ENCODE data around the gene KRTAP5-9. TPM values are rescaled to one million over a fixed set of nuclear protein-coding genes. Genes with fewer than 3 reads are reported as not detected.
"Not testable (repeated sequence)": the region's sequence is repeated elsewhere in the genome, so short reads cannot be mapped to it uniquely, and the experiment has no call there.

KRTAP5-9 gene
- polyA plus RNA-seq (2013, experiment 1 of 2; ENCODE audit: insufficient read length) = not detected
- not detected for polyA plus RNA-seq (2013, experiment 2 of 2; ENCODE audit: insufficient read length)

GRCh38 chr11:71548120-71548519 is at the start of gene KRTAP5-9:
Gene KRTAP5-9, plus strand, starts transcription at chr11:71548420. Its CDS starts 238 bp downstream, at chr11:71548658.
- no peak for DNase-seq

- no peak for DNase-seq
Observed at GRCh38 chr11:71499125-71499524, 49.1 kb upstream of the KRTAP5-9 start.

GRCh38 chr11:71499546-71499945 is 48.7 kb upstream of the KRTAP5-9 start:
- DNase-seq = no peak

- no peak for DNase-seq
Observed at GRCh38 chr11:71500601-71501021, 47.6 kb upstream of the KRTAP5-9 start.

- DNase-seq = no peak
Observed at GRCh38 chr11:71501071-71501985, 46.9 kb upstream of the KRTAP5-9 start.

- DNase-seq = no peak
Observed at GRCh38 chr11:71502026-71502425, 46.2 kb upstream of the KRTAP5-9 start.

GRCh38 chr11:71502871-71503435 is 45.3 kb upstream of the KRTAP5-9 start:
- DNase-seq = no peak

- DNase-seq = no peak
Observed at GRCh38 chr11:71504531-71504930, 43.7 kb upstream of the KRTAP5-9 start.

- no peak for DNase-seq
Observed at GRCh38 chr11:71505001-71505400, 43.2 kb upstream of the KRTAP5-9 start.

- no peak for DNase-seq
Observed at GRCh38 chr11:71505781-71506180, 42.4 kb upstream of the KRTAP5-9 start.

GRCh38 chr11:71507102-71507501 is 41.1 kb upstream of the KRTAP5-9 start:
- no peak for DNase-seq

GRCh38 chr11:71518506-71519471 is 29.4 kb upstream of the KRTAP5-9 start:
- no peak for DNase-seq

GRCh38 chr11:71519546-71519945 is 28.7 kb upstream of the KRTAP5-9 start:
- DNase-seq = no peak

GRCh38 chr11:71525188-71525937 is 22.9 kb upstream of the KRTAP5-9 start:
- DNase-seq = no peak

- no peak for DNase-seq
Observed at GRCh38 chr11:71525938-71526495, 22.2 kb upstream of the KRTAP5-9 start.

- DNase-seq = not testable (repeated sequence)
Observed at GRCh38 chr11:71526796-71527575, 21.2 kb upstream of the KRTAP5-9 start, which contains the start of gene KRTAP5-7. Gene KRTAP5-7, plus strand, starts transcription at chr11:71527267. Its CDS starts 34 bp downstream, at chr11:71527301.

- DNase-seq = no peak
Observed at GRCh38 chr11:71527576-71528210, 20.5 kb upstream of the KRTAP5-9 start.

- no peak for DNase-seq
Observed at GRCh38 chr11:71530602-71531001, 17.6 kb upstream of the KRTAP5-9 start.

- DNase-seq = no peak
Observed at GRCh38 chr11:71532036-71532610, 16.1 kb upstream of the KRTAP5-9 start.

Measured in fibroblast of skin of back (primary cell).